GM23338 (cell line): Measurements from ENCODE around the gene COIL. TPM values are rescaled to one million over a fixed set of nuclear protein-coding genes. Genes with fewer than 3 reads are reported as not detected.
"Not testable (repeated sequence)": the region's sequence is repeated elsewhere in the genome, so short reads cannot be mapped to it uniquely, and the experiment has no call there.

ENCODE experiments used
- ATAC-seq: fragments of 200-7000 bp; cut with Tn5 transposase; 3 replicates; pipeline ENCODE4 v1.9.1; 2020
- DNase-seq: peaks from one replicate; pipeline ENCODE4 v3.0.0-alpha.2; 2015; ENCODE audit warnings: low spot score
- H2AFZ ChIP-seq: fragments of 200-600 bp; sonication (generic); 2 replicates; pipeline ENCODE4 v1.8.0; 2016; ENCODE audit warnings: antibody characterized with exemption, mild to moderate bottlenecking, moderate library complexity
- H3F3A ChIP-seq: fragments of 200-600 bp; sonication (generic); replicated peaks from 2 replicates; pipeline ENCODE4 v1.8.0; 2017; ENCODE audit warnings: antibody characterized with exemption, mixed run types, low read depth
- H3K27ac ChIP-seq: fragments of 200-600 bp; sonication (generic); 2 replicates; pipeline ENCODE4 v1.6.1; 2016; ENCODE audit warnings: low read depth
- H3K27me3 ChIP-seq: fragments of 200-600 bp; sonication (generic); 2 replicates; pipeline ENCODE4 v1.8.0; 2016; ENCODE audit warnings: mild to moderate bottlenecking, mixed run types, moderate library complexity; ENCODE audit not compliant: insufficient read depth
- H3K36me3 ChIP-seq: fragments of 200-600 bp; sonication (generic); 2 replicates; pipeline ENCODE4 v1.8.0; 2016; ENCODE audit warnings: mild to moderate bottlenecking; ENCODE audit not compliant: insufficient read depth
- H3K4me1 ChIP-seq: fragments of 200-600 bp; sonication (generic); 2 replicates; pipeline ENCODE4 v1.8.0; 2016; ENCODE audit warnings: mild to moderate bottlenecking, moderate library complexity; ENCODE audit not compliant: insufficient read depth
- H3K4me2 ChIP-seq: fragments of 200-600 bp; sonication (generic); 2 replicates; pipeline ENCODE4 v1.7.1; 2017; ENCODE audit warnings: mixed run types
- H3K4me3 ChIP-seq: fragments of 200-600 bp; sonication (generic); 2 replicates; pipeline ENCODE4 v1.6.1; 2016; ENCODE audit warnings: mixed run types
- H3K79me2 ChIP-seq: fragments of 200-600 bp; sonication (generic); replicated peaks from 2 replicates; pipeline ENCODE4 v1.8.0; 2017; ENCODE audit warnings: mild to moderate bottlenecking; ENCODE audit not compliant: insufficient read depth
- H3K9me2 ChIP-seq: fragments of 200-600 bp; sonication (generic); 2 replicates; pipeline ENCODE4 v1.8.0; 2017; ENCODE audit not compliant: insufficient read depth
- H4K20me1 ChIP-seq: fragments of 200-600 bp; sonication (generic); replicated peaks from 2 replicates; pipeline ENCODE4 v1.8.0; 2017; ENCODE audit warnings: mild to moderate bottlenecking; ENCODE audit not compliant: insufficient read depth
- H3K27ac Mint-ChIP-seq: 2 replicates; pipeline ENCODE4 v1.8.0; 2020; ENCODE audit warnings: inconsistent platforms, mild to moderate bottlenecking, moderate library complexity, mixed read lengths
- H3K27me3 Mint-ChIP-seq: 3 replicates; pipeline ENCODE4 v1.8.0; 2022; ENCODE audit warnings: low read depth, mild to moderate bottlenecking, moderate library complexity, mixed read lengths, inconsistent platforms; ENCODE audit not compliant: insufficient read depth, poor library complexity
- H3K36me3 Mint-ChIP-seq: 3 replicates; pipeline ENCODE4 v1.8.0; 2021; ENCODE audit warnings: low read depth, mild to moderate bottlenecking, inconsistent platforms, moderate library complexity, mixed read lengths
- H3K4me1 Mint-ChIP-seq: 3 replicates; pipeline ENCODE4 v1.8.0; 2020; ENCODE audit warnings: mild to moderate bottlenecking, inconsistent platforms, mixed read lengths
- H3K4me3 Mint-ChIP-seq: 3 replicates; pipeline ENCODE4 v1.8.0; 2021; ENCODE audit warnings: moderate library complexity, mild to moderate bottlenecking, inconsistent platforms, mixed read lengths
- H3K9me3 Mint-ChIP-seq: 3 replicates; pipeline ENCODE4 v1.8.0; 2020; ENCODE audit warnings: moderate library complexity, mild to moderate bottlenecking, inconsistent platforms, mixed read lengths
- CREB1 ChIP-seq: fragments of 250-450 bp; sonication (Bioruptor Pico); IDR thresholded peaks from 2 replicates; pipeline ENCODE4 v1.5.0; 2020; ENCODE audit warnings: low read depth, mild to moderate bottlenecking, moderate library complexity
- EZH2 ChIP-seq: fragments of 200-600 bp; sonication (generic); IDR thresholded peaks from one replicate; pipeline ENCODE4 v1.8.0; 2017; ENCODE audit warnings: antibody characterized with exemption, mild to moderate bottlenecking, low read depth; ENCODE audit not compliant: unreplicated experiment
- EZH2phosphoT487 ChIP-seq: fragments of 200-600 bp; sonication (generic); IDR thresholded peaks from one replicate; pipeline ENCODE4 v1.8.1; 2018; ENCODE audit warnings: antibody characterized with exemption; ENCODE audit not compliant: unreplicated experiment
- NANOG ChIP-seq: IDR thresholded peaks from 2 replicates; pipeline ENCODE4 v1.6.1; 2016; ENCODE audit warnings: antibody characterized with exemption, borderline replicate concordance
- POLR2AphosphoS5 ChIP-seq: IDR thresholded peaks from 2 replicates; pipeline ENCODE4 v1.6.1; 2016; ENCODE audit warnings: antibody characterized with exemption, low read depth
- STAT1 ChIP-seq: IDR thresholded peaks from one replicate; pipeline ENCODE4 v1.6.1; 2016; ENCODE audit warnings: antibody characterized with exemption; ENCODE audit not compliant: unreplicated experiment
- ZNF114 ChIP-seq: fragments of 250-450 bp; sonication (Bioruptor Pico); IDR thresholded peaks from 2 replicates; pipeline ENCODE4 v1.5.0; 2020; ENCODE audit warnings: mild to moderate bottlenecking, moderate library complexity
- polyA plus RNA-seq: library from polyadenylated mRNA; unstranded; fragments of >200 nt; fragmentation: Nextera tagmentation; extraction: Ambion mirVana; gene quantifications from 2 replicates; pipeline ENCODE4 v1.2.1, GENCODE V29; 2016
- total RNA-seq: library from RNA; depleted of rRNA; stranded (reverse); fragments of >200 nt; shearing (Covaris generic); gene quantifications from 2 replicates; pipeline ENCODE4 v1.2.3, GENCODE V29; 2014
- TF ChIP-seq, protein P1 (sequence below), 2 experiments: fragments of 200-600 bp in 1 of 2; sonication (generic) in 1 of 2; conservative IDR thresholded peaks; 2 replicates each; pipeline versions ENCODE4 v1.5.1 to v1.6.1; 2016 to 2017; ENCODE audit warnings: antibody characterized with exemption in 2 of 2, low read depth in 2 of 2, mild to moderate bottlenecking in 2 of 2, moderate library complexity in 1 of 2
- TF ChIP-seq, protein P2 (sequence below): IDR thresholded peaks from 2 replicates; pipeline ENCODE4 v1.6.1; 2016; ENCODE audit warnings: antibody characterized with exemption
- TF ChIP-seq, protein P3 (sequence below): IDR thresholded peaks from one replicate; pipeline ENCODE4 v1.6.1; 2018; ENCODE audit warnings: antibody characterized with exemption; ENCODE audit not compliant: unreplicated experiment

COIL gene
- total and polyA plus RNA-seq, 2 experiments from 2014 or later = 18.5 to 32.2 TPM

DNA sequence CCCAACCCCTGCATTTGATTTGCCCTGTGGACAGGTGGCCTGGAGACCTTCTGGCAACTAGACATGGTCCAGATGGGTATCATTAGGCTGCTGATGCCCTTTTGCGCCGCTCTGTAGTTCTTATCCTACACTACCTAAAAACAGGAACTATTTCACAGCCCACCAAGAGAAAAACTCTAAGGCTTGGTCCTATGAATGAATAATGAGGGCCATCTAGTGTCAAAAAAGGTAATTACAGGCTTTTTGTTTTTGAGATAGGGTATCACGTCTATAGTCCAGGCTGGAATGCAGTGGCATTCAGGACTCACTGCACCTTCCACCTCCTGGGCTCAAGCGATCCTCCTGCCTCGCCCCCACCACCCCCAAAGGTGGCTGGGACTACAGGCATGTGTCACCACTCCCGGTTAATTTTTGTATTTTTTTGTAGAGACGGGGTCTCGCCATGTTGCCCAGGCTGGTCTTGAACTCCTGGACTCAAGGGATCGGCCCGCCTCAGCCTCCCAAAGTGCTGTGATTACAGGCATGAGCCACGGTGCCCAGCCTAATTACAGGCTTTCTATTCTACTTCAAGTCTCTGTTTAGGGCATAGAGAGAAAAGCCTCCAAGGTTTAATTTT, 20.9 kb downstream of the COIL start:
- peak; percentile 96 for ATAC-seq
- no peak overlapping the region for H3K4me3 ChIP-seq
- Mint-ChIP-seq H3K4me1 (0 out of 3 replicates have a peak, but pooled peaks cover 2% of the 10 kb centered on the region), H3K27ac (no peak overlapping the region), H3K4me3 (no peak overlapping the region), H3K9me3 (no peaks in the 10 kb centered on the region), H3K36me3 (peaks cover 85% of the 10 kb centered on the region), H3K27me3 (peaks cover 3% of the 10 kb centered on the region)
- no peak overlapping the region for H2AFZ ChIP-seq
- TF ChIP-seq, protein P1, sequence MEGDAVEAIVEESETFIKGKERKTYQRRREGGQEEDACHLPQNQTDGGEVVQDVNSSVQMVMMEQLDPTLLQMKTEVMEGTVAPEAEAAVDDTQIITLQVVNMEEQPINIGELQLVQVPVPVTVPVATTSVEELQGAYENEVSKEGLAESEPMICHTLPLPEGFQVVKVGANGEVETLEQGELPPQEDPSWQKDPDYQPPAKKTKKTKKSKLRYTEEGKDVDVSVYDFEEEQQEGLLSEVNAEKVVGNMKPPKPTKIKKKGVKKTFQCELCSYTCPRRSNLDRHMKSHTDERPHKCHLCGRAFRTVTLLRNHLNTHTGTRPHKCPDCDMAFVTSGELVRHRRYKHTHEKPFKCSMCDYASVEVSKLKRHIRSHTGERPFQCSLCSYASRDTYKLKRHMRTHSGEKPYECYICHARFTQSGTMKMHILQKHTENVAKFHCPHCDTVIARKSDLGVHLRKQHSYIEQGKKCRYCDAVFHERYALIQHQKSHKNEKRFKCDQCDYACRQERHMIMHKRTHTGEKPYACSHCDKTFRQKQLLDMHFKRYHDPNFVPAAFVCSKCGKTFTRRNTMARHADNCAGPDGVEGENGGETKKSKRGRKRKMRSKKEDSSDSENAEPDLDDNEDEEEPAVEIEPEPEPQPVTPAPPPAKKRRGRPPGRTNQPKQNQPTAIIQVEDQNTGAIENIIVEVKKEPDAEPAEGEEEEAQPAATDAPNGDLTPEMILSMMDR (conservative IDR thresholded peaks at IDR 0.05; ENCODE audit: low read depth in 2 of 2) = peak; percentile 77 to 83
- TF ChIP-seq ZNF114 (CRISPR knock-in tag) = no peak
- TF ChIP-seq, protein P2, sequence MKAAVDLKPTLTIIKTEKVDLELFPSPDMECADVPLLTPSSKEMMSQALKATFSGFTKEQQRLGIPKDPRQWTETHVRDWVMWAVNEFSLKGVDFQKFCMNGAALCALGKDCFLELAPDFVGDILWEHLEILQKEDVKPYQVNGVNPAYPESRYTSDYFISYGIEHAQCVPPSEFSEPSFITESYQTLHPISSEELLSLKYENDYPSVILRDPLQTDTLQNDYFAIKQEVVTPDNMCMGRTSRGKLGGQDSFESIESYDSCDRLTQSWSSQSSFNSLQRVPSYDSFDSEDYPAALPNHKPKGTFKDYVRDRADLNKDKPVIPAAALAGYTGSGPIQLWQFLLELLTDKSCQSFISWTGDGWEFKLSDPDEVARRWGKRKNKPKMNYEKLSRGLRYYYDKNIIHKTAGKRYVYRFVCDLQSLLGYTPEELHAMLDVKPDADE = no peak
- no peak overlapping the region for H3K4me2 ChIP-seq
- H4K20me1 ChIP-seq = no peaks in the 10 kb centered on the region
- peak; percentile 93 for DNase-seq
- H3K79me2 ChIP-seq = no peaks in the 10 kb centered on the region
- no peaks in the 10 kb centered on the region for H3K27me3 ChIP-seq
- 0 out of 2 replicates have a peak overlapping the region, but pooled peaks have one; percentile 8 for H3K27ac ChIP-seq
- peaks cover 26% of the 10 kb centered on the region for H3K36me3 ChIP-seq
- H3K9me2 ChIP-seq = no peaks in the 10 kb centered on the region
- H3K4me1 ChIP-seq = no peaks in the 10 kb centered on the region
- H3F3A ChIP-seq = 0 out of 2 replicates have a peak, but pooled peaks cover 5% of the 10 kb centered on the region

DNA sequence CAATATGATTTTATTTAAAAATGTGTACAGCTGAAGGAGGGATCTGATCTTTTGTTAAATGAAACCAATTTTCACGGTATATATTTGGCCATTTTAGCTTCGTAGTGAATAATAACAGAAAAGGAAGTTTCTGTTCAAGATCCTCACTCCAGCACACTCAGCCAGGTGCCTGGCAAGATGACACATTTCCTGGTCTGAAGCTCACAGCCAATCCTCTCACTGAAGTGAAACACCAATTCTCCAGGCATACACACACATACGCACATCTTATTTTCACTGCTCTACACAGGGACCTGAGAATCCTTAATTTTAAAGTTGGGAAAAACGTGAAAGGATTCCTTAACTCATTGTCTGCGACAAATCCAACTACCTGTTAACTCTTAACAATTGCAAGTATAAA, 22.6 kb downstream of the COIL start:
- H3K4me1 ChIP-seq, H2AFZ ChIP-seq, H4K20me1 ChIP-seq, H3K4me3 Mint-ChIP-seq, H3K9me3 Mint-ChIP-seq, H3K9me2 ChIP-seq, H3K4me3 ChIP-seq, DNase-seq, ATAC-seq, H3K27ac ChIP-seq, H3K4me1 Mint-ChIP-seq, H3F3A ChIP-seq, H3K4me2 ChIP-seq, H3K27me3 ChIP-seq, H3K27ac Mint-ChIP-seq, H3K79me2 ChIP-seq, H3K27me3 Mint-ChIP-seq: not testable (repeated sequence)
- peaks cover 84% of the 10 kb centered on the region for H3K36me3 Mint-ChIP-seq
- peaks cover 21% of the 10 kb centered on the region for H3K36me3 ChIP-seq

DNA sequence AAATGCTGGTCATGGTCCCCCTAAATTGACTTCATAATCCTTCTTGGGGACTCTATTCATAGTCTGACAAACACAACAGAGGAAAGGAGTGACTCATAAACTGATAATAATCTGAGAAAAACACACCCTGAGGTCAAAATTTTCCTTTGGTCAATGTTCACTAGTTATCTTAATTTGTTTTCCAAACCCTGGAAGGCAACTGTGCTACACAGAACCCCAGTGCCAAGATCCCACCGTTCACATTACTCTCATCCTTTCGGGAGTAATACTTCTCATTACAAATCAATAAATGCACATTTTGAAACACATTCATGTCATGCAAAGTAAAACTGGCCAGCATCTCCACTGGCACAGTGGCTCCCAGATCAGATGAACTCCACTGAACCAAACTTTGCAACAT, 23.2 kb downstream of the COIL start:
- no peaks in the 10 kb centered on the region for H4K20me1 ChIP-seq
- no peaks in the 10 kb centered on the region for H3K79me2 ChIP-seq
- no peak overlapping the region for H3K4me2 ChIP-seq
- no peaks in the 10 kb centered on the region for H3K4me1 ChIP-seq
- no peak overlapping the region for H3K27ac Mint-ChIP-seq
- ATAC-seq (no peak), DNase-seq (no peak)
- H3F3A ChIP-seq = 0 out of 2 replicates have a peak, but pooled peaks cover 5% of the 10 kb centered on the region
- 0 out of 3 replicates have a peak, but pooled peaks cover 2% of the 10 kb centered on the region for H3K4me1 Mint-ChIP-seq
- H3K4me3 Mint-ChIP-seq = no peak overlapping the region
- H3K27me3 Mint-ChIP-seq = peaks cover 5% of the 10 kb centered on the region
- no peaks in the 10 kb centered on the region for H3K9me2 ChIP-seq
- peaks cover 19% of the 10 kb centered on the region for H3K36me3 ChIP-seq
- peaks cover 84% of the 10 kb centered on the region for H3K36me3 Mint-ChIP-seq
- no peak overlapping the region for H2AFZ ChIP-seq
- no peak overlapping the region for H3K27ac ChIP-seq
- H3K9me3 Mint-ChIP-seq = peaks cover 14% of the 10 kb centered on the region
- H3K4me3 ChIP-seq = no peak overlapping the region
- no peaks in the 10 kb centered on the region for H3K27me3 ChIP-seq
- TF ChIP-seq POLR2AphosphoS5 = no peak
- no peak for TF ChIP-seq NANOG
- TF ChIP-seq, protein P3, sequence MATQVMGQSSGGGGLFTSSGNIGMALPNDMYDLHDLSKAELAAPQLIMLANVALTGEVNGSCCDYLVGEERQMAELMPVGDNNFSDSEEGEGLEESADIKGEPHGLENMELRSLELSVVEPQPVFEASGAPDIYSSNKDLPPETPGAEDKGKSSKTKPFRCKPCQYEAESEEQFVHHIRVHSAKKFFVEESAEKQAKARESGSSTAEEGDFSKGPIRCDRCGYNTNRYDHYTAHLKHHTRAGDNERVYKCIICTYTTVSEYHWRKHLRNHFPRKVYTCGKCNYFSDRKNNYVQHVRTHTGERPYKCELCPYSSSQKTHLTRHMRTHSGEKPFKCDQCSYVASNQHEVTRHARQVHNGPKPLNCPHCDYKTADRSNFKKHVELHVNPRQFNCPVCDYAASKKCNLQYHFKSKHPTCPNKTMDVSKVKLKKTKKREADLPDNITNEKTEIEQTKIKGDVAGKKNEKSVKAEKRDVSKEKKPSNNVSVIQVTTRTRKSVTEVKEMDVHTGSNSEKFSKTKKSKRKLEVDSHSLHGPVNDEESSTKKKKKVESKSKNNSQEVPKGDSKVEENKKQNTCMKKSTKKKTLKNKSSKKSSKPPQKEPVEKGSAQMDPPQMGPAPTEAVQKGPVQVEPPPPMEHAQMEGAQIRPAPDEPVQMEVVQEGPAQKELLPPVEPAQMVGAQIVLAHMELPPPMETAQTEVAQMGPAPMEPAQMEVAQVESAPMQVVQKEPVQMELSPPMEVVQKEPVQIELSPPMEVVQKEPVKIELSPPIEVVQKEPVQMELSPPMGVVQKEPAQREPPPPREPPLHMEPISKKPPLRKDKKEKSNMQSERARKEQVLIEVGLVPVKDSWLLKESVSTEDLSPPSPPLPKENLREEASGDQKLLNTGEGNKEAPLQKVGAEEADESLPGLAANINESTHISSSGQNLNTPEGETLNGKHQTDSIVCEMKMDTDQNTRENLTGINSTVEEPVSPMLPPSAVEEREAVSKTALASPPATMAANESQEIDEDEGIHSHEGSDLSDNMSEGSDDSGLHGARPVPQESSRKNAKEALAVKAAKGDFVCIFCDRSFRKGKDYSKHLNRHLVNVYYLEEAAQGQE = no peak
- no peak for TF ChIP-seq EZH2phosphoT487
- TF ChIP-seq EZH2 = no peak
- TF ChIP-seq ZNF114 (CRISPR knock-in tag) = no peak
- no peak for TF ChIP-seq CREB1 (CRISPR knock-in tag)
- no peak for TF ChIP-seq STAT1
- TF ChIP-seq, protein P1 (conservative IDR thresholded peaks at IDR 0.05; ENCODE audit: low read depth in 2 of 2) = no peak
